SK-N-DZ (cell line): Measurements from ENCODE around the gene EXOSC3.

Source experiments
- DNase-seq: peaks from one replicate; pipeline ENCODE4 v3.0.0-alpha.2; 2015; ENCODE audit warnings: low spot score

The EXOSC3 gene

GRCh38 chr9:37732952-37733351 is 51.9 kb downstream of the EXOSC3 start:
- DNase-seq: no peak

- peak; percentile 55 for DNase-seq
Observed at GRCh38 chr9:37732086-37732741, 52.6 kb downstream of the EXOSC3 start.

- no peak for DNase-seq
Observed at GRCh38 chr9:37730839-37731238, 54.0 kb downstream of the EXOSC3 start.

- DNase-seq: no peak
Observed at GRCh38 chr9:37730256-37730655, 54.6 kb downstream of the EXOSC3 start.
